T-helper 1 cell treated with Interleukin-12 subunit alpha and Interleukin-12 subunit beta and Interleukin-4 antibody, amounts not matched to agents 30 μg/mL and 1 μg/mL, for 36 hours (primary cell): ENCODE measurements around the gene METRNL.
"Not testable (repeated sequence)": the region's sequence is repeated elsewhere in the genome, so short reads cannot be mapped to it uniquely, and the experiment has no call there.

Experiments used
- H3K27ac Mint-ChIP-seq: one replicate; pipeline ENCODE4 v1.8.0; 2021; ENCODE audit warnings: mild to moderate bottlenecking, mixed read lengths
- H3K27me3 Mint-ChIP-seq: one replicate; pipeline ENCODE4 v1.8.0; 2021; ENCODE audit warnings: low read depth, mixed read lengths
- H3K36me3 Mint-ChIP-seq: one replicate; pipeline ENCODE4 v1.8.0; 2021; ENCODE audit warnings: low read depth, mixed read lengths
- H3K4me1 Mint-ChIP-seq: one replicate; pipeline ENCODE4 v1.8.0; 2021; ENCODE audit warnings: low read depth, mixed read lengths
- H3K4me3 Mint-ChIP-seq: one replicate; pipeline ENCODE4 v1.8.0; 2021; ENCODE audit warnings: mild to moderate bottlenecking, moderate library complexity, mixed read lengths
- H3K9me3 Mint-ChIP-seq: one replicate; pipeline ENCODE4 v1.8.0; 2021; ENCODE audit warnings: mixed read lengths

The METRNL gene

DNA sequence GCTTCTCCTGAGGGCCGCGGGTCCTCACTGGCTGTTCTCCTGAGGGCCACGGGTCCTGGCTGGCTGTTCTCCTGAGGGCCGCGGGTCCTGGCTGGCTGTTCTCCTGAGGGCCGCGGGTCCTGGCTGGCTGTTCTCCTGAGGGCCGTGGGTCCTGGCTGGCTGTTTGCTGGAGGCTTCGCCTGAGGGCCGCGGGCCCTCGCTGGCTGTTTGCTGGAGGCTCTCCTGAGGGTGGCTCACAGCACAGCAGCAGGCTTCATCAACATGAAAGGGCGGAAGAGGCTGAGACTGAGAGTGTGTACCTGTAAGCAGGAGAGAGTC lies 60.8 kb downstream of the METRNL start:
- Mint-ChIP-seq H3K27me3 (peaks cover 42% of the 10 kb centered on the region), H3K9me3 (peaks cover 12% of the 10 kb centered on the region)
- not testable (repeated sequence) for H3K27ac Mint-ChIP-seq, H3K4me1 Mint-ChIP-seq, H3K36me3 Mint-ChIP-seq, H3K4me3 Mint-ChIP-seq

- Mint-ChIP-seq H3K9me3 (peaks cover 12% of the 10 kb centered on the region), H3K27me3 (peaks cover 38% of the 10 kb centered on the region), H3K36me3 (peaks cover 3% of the 10 kb centered on the region)
These were observed 63.2 kb downstream of the METRNL start for GRCh38 chr17:83142619-83143018.

GRCh38 chr17:83143817-83144231 lies 64.4 kb downstream of the METRNL start:
- Mint-ChIP-seq H3K9me3 (peaks cover 12% of the 10 kb centered on the region), H3K27ac (no peak overlapping the region), H3K4me1 (peaks cover 20% of the 10 kb centered on the region), H3K4me3 (no peak overlapping the region), H3K27me3 (peaks cover 31% of the 10 kb centered on the region), H3K36me3 (peaks cover 3% of the 10 kb centered on the region)

More at GRCh38 chr17:83142619-83143018, 63.2 kb downstream of the METRNL start:
- H3K4me3 Mint-ChIP-seq: no peak overlapping the region
- peaks cover 11% of the 10 kb centered on the region for H3K4me1 Mint-ChIP-seq
- no peak overlapping the region for H3K27ac Mint-ChIP-seq
